ENCODE results near the gene C3orf22. TPM values are rescaled to one million over a fixed set of nuclear protein-coding genes. Genes with fewer than 3 reads are reported as not detected.

Gene C3orf22
- total RNA-seq, 2 donors from 2014 or later, result not detected

GRCh38 chr3:126516152-126516935 is 42.4 kb downstream of the C3orf22 start:
- Histone ChIP-seq H3K4me1 (no peaks in the 10 kb centered on the region), H3K4me3 (no peak overlapping the region), H3K36me3 (replicated peaks in 1 of 2; ENCODE audit: insufficient read depth in 1 of 2, low read depth in 2 of 2) (no peaks in the 10 kb centered on the region), H3K27ac (no peak overlapping the region), H3K9me3 (no peaks in the 10 kb centered on the region), H3K27me3 (no peaks in the 10 kb centered on the region)
- 88% methylated on average over 1 to 4 of the region's 6 CpGs for WGBS, 2 donors
- TF ChIP-seq CTCF (IDR thresholded peaks at IDR 0.05) (no peak), POLR2A (IDR thresholded peaks at IDR 0.05) (no peak)
- intact Hi-C loops (cut with DNase I), result no loop called here
- DNase-seq, result no peak
- ATAC-seq, result no peak

GRCh38 chr3:126515066-126515706 is 43.5 kb downstream of the C3orf22 start:
- WGBS, 2 donors, result 82 to 90% methylated on average over 2 to 8 of the region's 8 CpGs
- H3K4me3 ChIP-seq, result no peak overlapping the region
- TF ChIP-seq POLR2A (IDR thresholded peaks at IDR 0.05) (no peak), CTCF (IDR thresholded peaks at IDR 0.05) (no peak)
- no peaks in the 10 kb centered on the region for H3K36me3 ChIP-seq (replicated peaks in 1 of 2; ENCODE audit: insufficient read depth in 1 of 2, low read depth in 2 of 2)
- ATAC-seq (no peak), DNase-seq (no peak)
- H3K4me1 ChIP-seq, result no peaks in the 10 kb centered on the region
- H3K27me3 ChIP-seq, result no peaks in the 10 kb centered on the region
- no peak overlapping the region for H3K27ac ChIP-seq
- intact Hi-C loops (cut with DNase I), result no loop called here
- no peaks in the 10 kb centered on the region for H3K9me3 ChIP-seq

- TF ChIP-seq POLR2A (IDR thresholded peaks at IDR 0.05) (no peak), CTCF (IDR thresholded peaks at IDR 0.05) (no peak)
- ATAC-seq (no peak), DNase-seq (no peak)
- H3K27ac ChIP-seq, result no peak overlapping the region
- intact Hi-C loops (cut with DNase I), result no loop called here
- H3K9me3 ChIP-seq, result no peaks in the 10 kb centered on the region
- H3K4me1 ChIP-seq, result no peaks in the 10 kb centered on the region
- WGBS, 2 donors, result 76 to 83% methylated on average over 11 of the region's 11 CpGs
- no peaks in the 10 kb centered on the region for H3K36me3 ChIP-seq (replicated peaks in 1 of 2; ENCODE audit: insufficient read depth in 1 of 2, low read depth in 2 of 2)
- H3K4me3 ChIP-seq, result no peak overlapping the region
- no peaks in the 10 kb centered on the region for H3K27me3 ChIP-seq
Observed at GRCh38 chr3:126514161-126514560, 44.6 kb downstream of the C3orf22 start.

GRCh38 chr3:126512916-126513650 is 45.6 kb downstream of the C3orf22 start:
- TF ChIP-seq POLR2A (IDR thresholded peaks at IDR 0.05), result no peak
- no peak for TF ChIP-seq CTCF (IDR thresholded peaks at IDR 0.05)
- ATAC-seq (no peak), DNase-seq (no peak)
- 68 to 78% methylated on average over 5 to 12 of the region's 12 CpGs for WGBS, 2 donors
- H3K4me1 ChIP-seq, result no peaks in the 10 kb centered on the region
- H3K9me3 ChIP-seq, result no peaks in the 10 kb centered on the region
- no peaks in the 10 kb centered on the region for H3K36me3 ChIP-seq (replicated peaks in 1 of 2; ENCODE audit: insufficient read depth in 1 of 2, low read depth in 2 of 2)
- no peak overlapping the region for H3K4me3 ChIP-seq
- intact Hi-C loops (cut with DNase I), result no loop called here
- no peak overlapping the region for H3K27ac ChIP-seq
- no peaks in the 10 kb centered on the region for H3K27me3 ChIP-seq
